HL-60 (cell line): ENCODE data around the gene SRSF8.

ENCODE experiments used
- POLR2AphosphoS5 ChIP-seq: IDR thresholded peaks from 2 replicates; pipeline ENCODE4 v1.6.1; 2012; ENCODE audit warnings: low read depth
- SPI1 ChIP-seq: IDR thresholded peaks from 2 replicates; pipeline ENCODE4 v1.6.1; 2012; ENCODE audit warnings: low read depth, mild to moderate bottlenecking, borderline replicate concordance
- TF ChIP-seq, protein P1 (sequence below): IDR thresholded peaks from one replicate; pipeline ENCODE4 v1.5.1; 2011; ENCODE audit warnings: low read length, control low read depth, inconsistent platforms; ENCODE audit not compliant: insufficient read depth
- TF ChIP-seq, protein P2 (sequence below): IDR thresholded peaks from 2 replicates; pipeline ENCODE4 v1.6.1; 2012; ENCODE audit warnings: low read depth; ENCODE audit not compliant: insufficient replicate concordance

DNA sequence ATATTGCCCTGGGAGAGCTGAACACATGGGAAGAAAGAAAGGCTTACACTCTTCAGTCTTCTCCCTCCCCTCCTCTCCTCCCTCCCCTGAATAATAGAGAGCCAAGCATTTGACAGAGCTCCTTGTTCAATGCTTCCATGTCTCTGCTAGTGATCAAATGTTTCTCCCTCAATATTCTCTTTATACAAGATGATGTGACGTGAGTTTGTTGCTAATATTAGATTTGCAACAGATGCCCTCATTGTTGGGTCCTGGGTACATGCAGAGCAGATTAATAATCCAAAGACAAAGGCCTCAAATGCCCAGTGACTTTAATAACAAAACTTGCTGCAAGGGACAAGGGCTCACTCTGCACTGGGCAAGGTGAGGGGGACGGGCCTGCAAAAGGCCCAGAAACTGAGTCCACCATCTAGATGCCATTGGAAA is 15.9 kb downstream of the SRSF8 start:
- TF ChIP-seq, protein P1, sequence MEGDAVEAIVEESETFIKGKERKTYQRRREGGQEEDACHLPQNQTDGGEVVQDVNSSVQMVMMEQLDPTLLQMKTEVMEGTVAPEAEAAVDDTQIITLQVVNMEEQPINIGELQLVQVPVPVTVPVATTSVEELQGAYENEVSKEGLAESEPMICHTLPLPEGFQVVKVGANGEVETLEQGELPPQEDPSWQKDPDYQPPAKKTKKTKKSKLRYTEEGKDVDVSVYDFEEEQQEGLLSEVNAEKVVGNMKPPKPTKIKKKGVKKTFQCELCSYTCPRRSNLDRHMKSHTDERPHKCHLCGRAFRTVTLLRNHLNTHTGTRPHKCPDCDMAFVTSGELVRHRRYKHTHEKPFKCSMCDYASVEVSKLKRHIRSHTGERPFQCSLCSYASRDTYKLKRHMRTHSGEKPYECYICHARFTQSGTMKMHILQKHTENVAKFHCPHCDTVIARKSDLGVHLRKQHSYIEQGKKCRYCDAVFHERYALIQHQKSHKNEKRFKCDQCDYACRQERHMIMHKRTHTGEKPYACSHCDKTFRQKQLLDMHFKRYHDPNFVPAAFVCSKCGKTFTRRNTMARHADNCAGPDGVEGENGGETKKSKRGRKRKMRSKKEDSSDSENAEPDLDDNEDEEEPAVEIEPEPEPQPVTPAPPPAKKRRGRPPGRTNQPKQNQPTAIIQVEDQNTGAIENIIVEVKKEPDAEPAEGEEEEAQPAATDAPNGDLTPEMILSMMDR = no peak
- TF ChIP-seq, protein P2, sequence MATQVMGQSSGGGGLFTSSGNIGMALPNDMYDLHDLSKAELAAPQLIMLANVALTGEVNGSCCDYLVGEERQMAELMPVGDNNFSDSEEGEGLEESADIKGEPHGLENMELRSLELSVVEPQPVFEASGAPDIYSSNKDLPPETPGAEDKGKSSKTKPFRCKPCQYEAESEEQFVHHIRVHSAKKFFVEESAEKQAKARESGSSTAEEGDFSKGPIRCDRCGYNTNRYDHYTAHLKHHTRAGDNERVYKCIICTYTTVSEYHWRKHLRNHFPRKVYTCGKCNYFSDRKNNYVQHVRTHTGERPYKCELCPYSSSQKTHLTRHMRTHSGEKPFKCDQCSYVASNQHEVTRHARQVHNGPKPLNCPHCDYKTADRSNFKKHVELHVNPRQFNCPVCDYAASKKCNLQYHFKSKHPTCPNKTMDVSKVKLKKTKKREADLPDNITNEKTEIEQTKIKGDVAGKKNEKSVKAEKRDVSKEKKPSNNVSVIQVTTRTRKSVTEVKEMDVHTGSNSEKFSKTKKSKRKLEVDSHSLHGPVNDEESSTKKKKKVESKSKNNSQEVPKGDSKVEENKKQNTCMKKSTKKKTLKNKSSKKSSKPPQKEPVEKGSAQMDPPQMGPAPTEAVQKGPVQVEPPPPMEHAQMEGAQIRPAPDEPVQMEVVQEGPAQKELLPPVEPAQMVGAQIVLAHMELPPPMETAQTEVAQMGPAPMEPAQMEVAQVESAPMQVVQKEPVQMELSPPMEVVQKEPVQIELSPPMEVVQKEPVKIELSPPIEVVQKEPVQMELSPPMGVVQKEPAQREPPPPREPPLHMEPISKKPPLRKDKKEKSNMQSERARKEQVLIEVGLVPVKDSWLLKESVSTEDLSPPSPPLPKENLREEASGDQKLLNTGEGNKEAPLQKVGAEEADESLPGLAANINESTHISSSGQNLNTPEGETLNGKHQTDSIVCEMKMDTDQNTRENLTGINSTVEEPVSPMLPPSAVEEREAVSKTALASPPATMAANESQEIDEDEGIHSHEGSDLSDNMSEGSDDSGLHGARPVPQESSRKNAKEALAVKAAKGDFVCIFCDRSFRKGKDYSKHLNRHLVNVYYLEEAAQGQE = no peak
- no peak for TF ChIP-seq POLR2AphosphoS5
- no peak for TF ChIP-seq SPI1
